Thoracic aorta (tissue), 2 donors: ENCODE results near the gene FLOT2. TPM values are rescaled to one million over a fixed set of nuclear protein-coding genes. Genes with fewer than 3 reads are reported as not detected.

Source experiments
- ATAC-seq: fragments of 150-250 bp; one replicate; pipeline ENCODE4 v1.8.0; 2017; ENCODE audit warnings: low read depth; ENCODE audit not compliant: insufficient number of reproducible peaks, low FRiP score
- DNase-seq: peaks from one replicate; pipeline ENCODE4 v3.0.0-alpha.2; 2020; ENCODE audit warnings: low spot score
- H3K27ac ChIP-seq, 2 donors: fragments of 200-600 bp; sonication (generic); 1 replicate in 1 of 2; 2 replicates in 1 of 2; pipeline ENCODE4 v1.5.1; 2016; ENCODE audit warnings: mild to moderate bottlenecking in 2 of 2, moderate library complexity in 2 of 2
- H3K27me3 ChIP-seq: fragments of 200-600 bp; sonication (generic); replicated peaks from 2 replicates; pipeline ENCODE4 v1.6.0; 2016; ENCODE audit warnings: mild to moderate bottlenecking; ENCODE audit not compliant: insufficient read depth
- H3K36me3 ChIP-seq: fragments of 200-600 bp; sonication (generic); one replicate; pipeline ENCODE4 v1.5.1; 2016
- H3K4me1 ChIP-seq, 2 donors: fragments of 200-600 bp; sonication (generic); 1 replicate in 1 of 2; 2 replicates in 1 of 2; pipeline versions ENCODE4 v1.5.1 to v1.6.0; 2016; ENCODE audit warnings: low read depth in 2 of 2, mild to moderate bottlenecking in 1 of 2; ENCODE audit not compliant: control insufficient read depth in 1 of 2
- H3K4me3 ChIP-seq: fragments of 200-600 bp; sonication (generic); 2 replicates; pipeline ENCODE4 v1.5.1; 2016; ENCODE audit warnings: mild to moderate bottlenecking
- H3K9me3 ChIP-seq: fragments of 200-600 bp; sonication (generic); 2 replicates; pipeline ENCODE4 v1.5.1; 2016
- CTCF ChIP-seq: fragments of 200-600 bp; sonication (generic); IDR thresholded peaks from one replicate; pipeline ENCODE4 v1.5.1; 2019; ENCODE audit warnings: antibody characterized with exemption
- total RNA-seq, 2 donors: library from RNA; depleted of rRNA; stranded (reverse); fragments of >200 nt; gene quantifications; one replicate each; pipeline versions ENCODE4 v1.1.0 to v1.2.3, GENCODE V29; 2016

Gene FLOT2
- total RNA-seq, 2 donors from 2014 or later: 71.3 to 92.1 TPM

- Histone ChIP-seq H3K36me3 (peaks cover 5% of the 10 kb centered on the region), H3K9me3 (no peaks in the 10 kb centered on the region), H3K27me3 (no peaks in the 10 kb centered on the region), H3K4me3 (no peak overlapping the region), H3K4me1 (peaks cover 13 to 31% of the 10 kb centered on the region in 2 donors), H3K27ac (no peak overlapping the region)
- no peak for TF ChIP-seq CTCF
- ATAC-seq (no peak), DNase-seq (no peak)
Observed at GRCh38 chr17:28900986-28901726, 3.6 kb upstream of the FLOT2 start.

- no peak for TF ChIP-seq CTCF
- DNase-seq (no peak), ATAC-seq (no peak)
- Histone ChIP-seq H3K27ac (peak overlapping the region in 1 of 2 donors; percentile 97), H3K36me3 (no peaks in the 10 kb centered on the region), H3K27me3 (no peaks in the 10 kb centered on the region), H3K9me3 (no peaks in the 10 kb centered on the region), H3K4me1 (peaks cover 20 to 38% of the 10 kb centered on the region in 2 donors), H3K4me3 (no peak overlapping the region)
Observed at GRCh38 chr17:28899212-28899815, 1.8 kb upstream of the FLOT2 start.

GRCh38 chr17:28898527-28898955 is 1.0 kb upstream of the FLOT2 start:
- no peak for TF ChIP-seq CTCF
- H3K4me1 ChIP-seq: peaks cover 20 to 46% of the 10 kb centered on the region in 2 donors
- no peaks in the 10 kb centered on the region for H3K9me3 ChIP-seq
- no peak for ATAC-seq
- no peak overlapping the region for H3K4me3 ChIP-seq
- no peak for DNase-seq
- no peaks in the 10 kb centered on the region for H3K27me3 ChIP-seq
- H3K27ac ChIP-seq: peak overlapping the region; percentile 88 to 97
- no peaks in the 10 kb centered on the region for H3K36me3 ChIP-seq

- peak overlapping the region; percentile 95 for H3K4me3 ChIP-seq
- peak overlapping the region; percentile 88 to 97 for H3K27ac ChIP-seq
- H3K9me3 ChIP-seq: no peaks in the 10 kb centered on the region
- DNase-seq: no peak
- ATAC-seq: no peak
- H3K36me3 ChIP-seq: no peaks in the 10 kb centered on the region
- no peak for TF ChIP-seq CTCF
- H3K27me3 ChIP-seq: no peaks in the 10 kb centered on the region
- H3K4me1 ChIP-seq: peaks cover 20 to 46% of the 10 kb centered on the region in 2 donors
Observed at GRCh38 chr17:28897769-28898526, 415 bp upstream of the FLOT2 start.

GRCh38 chr17:28896491-28896883 is 1.0 kb downstream of the FLOT2 start:
- no peaks in the 10 kb centered on the region for H3K36me3 ChIP-seq
- no peaks in the 10 kb centered on the region for H3K27me3 ChIP-seq
- peak overlapping the region; percentile 95 for H3K4me3 ChIP-seq
- peak overlapping the region; percentile 88 to 97 for H3K27ac ChIP-seq
- H3K9me3 ChIP-seq: no peaks in the 10 kb centered on the region
- TF ChIP-seq CTCF: no peak
- no peak for DNase-seq
- peaks cover 26 to 44% of the 10 kb centered on the region in 2 donors for H3K4me1 ChIP-seq
- ATAC-seq: no peak
